HG03108 (cell line): ENCODE data around the gene SMCO3.

Experiments
- ATAC-seq: cut with Tn5 transposase; IDR thresholded peaks from one replicate; pipeline ENCODE4 v1.9.1; 2021; ENCODE audit warnings: moderate library complexity; ENCODE audit not compliant: unreplicated experiment

SMCO3 gene

GRCh38 chr12:14828892-14829291 is 14.9 kb upstream of the SMCO3 start:
- ATAC-seq, result no peak

GRCh38 chr12:14827043-14827442 is 13.1 kb upstream of the SMCO3 start:
- ATAC-seq, result no peak

- ATAC-seq, result no peak
Observed at GRCh38 chr12:14826491-14826890, 12.5 kb upstream of the SMCO3 start.

- ATAC-seq, result no peak
Observed at GRCh38 chr12:14825256-14825655, 11.3 kb upstream of the SMCO3 start.

GRCh38 chr12:14824012-14824634 is 10.1 kb upstream of the SMCO3 start:
- no peak for ATAC-seq

- no peak for ATAC-seq
Observed at GRCh38 chr12:14811486-14811885, 2.5 kb downstream of the SMCO3 start.

- no peak for ATAC-seq
Observed at GRCh38 chr12:14810953-14811483, 3.0 kb downstream of the SMCO3 start.

GRCh38 chr12:14810167-14810952 is 3.6 kb downstream of the SMCO3 start:
- ATAC-seq, result no peak

- peak; percentile 12 for ATAC-seq
Observed at GRCh38 chr12:14803830-14804160, 10.2 kb downstream of the SMCO3 start.

GRCh38 chr12:14803011-14803829 is 10.8 kb downstream of the SMCO3 start, which contains the start of the genes C12orf60 and WBP11:
Gene C12orf60 (plus strand): TSS chr12:14803670. CDS start chr12:14822936, 19,266 bp downstream.
Gene WBP11 (minus strand): TSS chr12:14803478. CDS start chr12:14801383, 2,095 bp downstream.
- peak; percentile 99 for ATAC-seq

GRCh38 chr12:14802721-14803010 is 11.3 kb downstream of the SMCO3 start:
- no peak for ATAC-seq

GRCh38 chr12:14802247-14802646 is 11.7 kb downstream of the SMCO3 start:
- ATAC-seq, result no peak

GRCh38 chr12:14795028-14795448 is 18.9 kb downstream of the SMCO3 start:
- ATAC-seq, result no peak

- ATAC-seq, result no peak
Observed at GRCh38 chr12:14785568-14785967, 28.4 kb downstream of the SMCO3 start.

- no peak for ATAC-seq
Observed at GRCh38 chr12:14784471-14784870, 29.5 kb downstream of the SMCO3 start.

- ATAC-seq, result no peak
Observed at GRCh38 chr12:14782756-14783155, 31.2 kb downstream of the SMCO3 start.

GRCh38 chr12:14781563-14781962 is 32.4 kb downstream of the SMCO3 start:
- no peak for ATAC-seq

GRCh38 chr12:14780859-14781258 is 33.1 kb downstream of the SMCO3 start:
- ATAC-seq, result no peak

- no peak for ATAC-seq
Observed at GRCh38 chr12:14779834-14780233, 34.1 kb downstream of the SMCO3 start.

GRCh38 chr12:14777271-14777670 is 36.7 kb downstream of the SMCO3 start:
- no peak for ATAC-seq

- ATAC-seq, result no peak
Observed at GRCh38 chr12:14776236-14776961, 37.6 kb downstream of the SMCO3 start.
